Measurements from ENCODE around the gene INHBB.

The INHBB gene

GRCh38 chr2:120353591-120353898 lies 7.6 kb downstream of the INHBB start:
- TF ChIP-seq GATA3 (IDR thresholded peaks at IDR 0.05; ENCODE audit: low read depth, low read length) (no peak), GATA2 (IDR thresholded peaks at IDR 0.05; ENCODE audit: low read depth, low read length) (no peak)

- TF ChIP-seq GATA3 (IDR thresholded peaks at IDR 0.05; ENCODE audit: low read depth, low read length) (no peak), GATA2 (IDR thresholded peaks at IDR 0.05; ENCODE audit: low read depth, low read length) (no peak)
Observed at GRCh38 chr2:120353931-120354330, 8.0 kb downstream of the INHBB start.

GRCh38 chr2:120354467-120354866 lies 8.5 kb downstream of the INHBB start:
- no peak for TF ChIP-seq GATA3 (IDR thresholded peaks at IDR 0.05; ENCODE audit: low read depth, low read length)
- no peak for TF ChIP-seq GATA2 (IDR thresholded peaks at IDR 0.05; ENCODE audit: low read depth, low read length)

GRCh38 chr2:120354935-120355779 lies 9.2 kb downstream of the INHBB start:
- TF ChIP-seq GATA2 (IDR thresholded peaks at IDR 0.05; ENCODE audit: low read depth, low read length) (no peak), GATA3 (IDR thresholded peaks at IDR 0.05; ENCODE audit: low read depth, low read length) (no peak)

- no peak for TF ChIP-seq GATA2 (IDR thresholded peaks at IDR 0.05; ENCODE audit: low read depth, low read length)
- no peak for TF ChIP-seq GATA3 (IDR thresholded peaks at IDR 0.05; ENCODE audit: low read depth, low read length)
Observed at GRCh38 chr2:120355780-120356266, 9.9 kb downstream of the INHBB start.

- TF ChIP-seq GATA2 (IDR thresholded peaks at IDR 0.05; ENCODE audit: low read depth, low read length) (no peak), GATA3 (IDR thresholded peaks at IDR 0.05; ENCODE audit: low read depth, low read length) (no peak)
Observed at GRCh38 chr2:120357768-120358167, 11.8 kb downstream of the INHBB start.

- TF ChIP-seq GATA3 (IDR thresholded peaks at IDR 0.05; ENCODE audit: low read depth, low read length), result no peak
- TF ChIP-seq GATA2 (IDR thresholded peaks at IDR 0.05; ENCODE audit: low read depth, low read length), result no peak
Observed at GRCh38 chr2:120358734-120359465, 13.0 kb downstream of the INHBB start.

GRCh38 chr2:120360307-120360855 lies 14.4 kb downstream of the INHBB start:
- TF ChIP-seq GATA3 (IDR thresholded peaks at IDR 0.05; ENCODE audit: low read depth, low read length), result no peak
- no peak for TF ChIP-seq GATA2 (IDR thresholded peaks at IDR 0.05; ENCODE audit: low read depth, low read length)

GRCh38 chr2:120362926-120363325 lies 17.0 kb downstream of the INHBB start:
- TF ChIP-seq GATA2 (IDR thresholded peaks at IDR 0.05; ENCODE audit: low read depth, low read length) (no peak), GATA3 (IDR thresholded peaks at IDR 0.05; ENCODE audit: low read depth, low read length) (no peak)

- TF ChIP-seq GATA2 (IDR thresholded peaks at IDR 0.05; ENCODE audit: low read depth, low read length) (no peak), GATA3 (IDR thresholded peaks at IDR 0.05; ENCODE audit: low read depth, low read length) (no peak)
Observed at GRCh38 chr2:120365236-120365793, 19.4 kb downstream of the INHBB start.

- no peak for TF ChIP-seq GATA3 (IDR thresholded peaks at IDR 0.05; ENCODE audit: low read depth, low read length)
- no peak for TF ChIP-seq GATA2 (IDR thresholded peaks at IDR 0.05; ENCODE audit: low read depth, low read length)
Observed at GRCh38 chr2:120366698-120367097, 20.8 kb downstream of the INHBB start.

GRCh38 chr2:120367221-120367620 lies 21.3 kb downstream of the INHBB start:
- no peak for TF ChIP-seq GATA3 (IDR thresholded peaks at IDR 0.05; ENCODE audit: low read depth, low read length)
- TF ChIP-seq GATA2 (IDR thresholded peaks at IDR 0.05; ENCODE audit: low read depth, low read length), result no peak

GRCh38 chr2:120367649-120368048 lies 21.7 kb downstream of the INHBB start:
- TF ChIP-seq GATA3 (IDR thresholded peaks at IDR 0.05; ENCODE audit: low read depth, low read length) (no peak), GATA2 (IDR thresholded peaks at IDR 0.05; ENCODE audit: low read depth, low read length) (no peak)

GRCh38 chr2:120368086-120368485 lies 22.1 kb downstream of the INHBB start:
- TF ChIP-seq GATA3 (IDR thresholded peaks at IDR 0.05; ENCODE audit: low read depth, low read length) (no peak), GATA2 (IDR thresholded peaks at IDR 0.05; ENCODE audit: low read depth, low read length) (no peak)

Data from SH-SY5Y (cell line).